Caki2 (cell line): ENCODE data around the gene VPS8. TPM values are rescaled to one million over a fixed set of nuclear protein-coding genes. Genes with fewer than 3 reads are reported as not detected.

Source experiments
- DNase-seq: peaks from one replicate; pipeline ENCODE4 v3.0.0-alpha.2; 2015; ENCODE audit warnings: low read depth
- in situ Hi-C: cut with HindIII; loops from 2 replicates; pipeline ENCODE4 v1.10.0; 2016; ENCODE audit warnings: low sequenced_read_pairs, low pct_unique_long_range_greater_than_20kb, mixed read lengths
- total RNA-seq: library from RNA; depleted of rRNA; stranded (reverse); fragments of >200 nt; shearing (Covaris generic); gene quantifications from 2 replicates; pipeline ENCODE4 v1.2.3, GENCODE V29; 2014; ENCODE audit warnings: low replicate concordance; rRNA removed

VPS8 gene, protein sequence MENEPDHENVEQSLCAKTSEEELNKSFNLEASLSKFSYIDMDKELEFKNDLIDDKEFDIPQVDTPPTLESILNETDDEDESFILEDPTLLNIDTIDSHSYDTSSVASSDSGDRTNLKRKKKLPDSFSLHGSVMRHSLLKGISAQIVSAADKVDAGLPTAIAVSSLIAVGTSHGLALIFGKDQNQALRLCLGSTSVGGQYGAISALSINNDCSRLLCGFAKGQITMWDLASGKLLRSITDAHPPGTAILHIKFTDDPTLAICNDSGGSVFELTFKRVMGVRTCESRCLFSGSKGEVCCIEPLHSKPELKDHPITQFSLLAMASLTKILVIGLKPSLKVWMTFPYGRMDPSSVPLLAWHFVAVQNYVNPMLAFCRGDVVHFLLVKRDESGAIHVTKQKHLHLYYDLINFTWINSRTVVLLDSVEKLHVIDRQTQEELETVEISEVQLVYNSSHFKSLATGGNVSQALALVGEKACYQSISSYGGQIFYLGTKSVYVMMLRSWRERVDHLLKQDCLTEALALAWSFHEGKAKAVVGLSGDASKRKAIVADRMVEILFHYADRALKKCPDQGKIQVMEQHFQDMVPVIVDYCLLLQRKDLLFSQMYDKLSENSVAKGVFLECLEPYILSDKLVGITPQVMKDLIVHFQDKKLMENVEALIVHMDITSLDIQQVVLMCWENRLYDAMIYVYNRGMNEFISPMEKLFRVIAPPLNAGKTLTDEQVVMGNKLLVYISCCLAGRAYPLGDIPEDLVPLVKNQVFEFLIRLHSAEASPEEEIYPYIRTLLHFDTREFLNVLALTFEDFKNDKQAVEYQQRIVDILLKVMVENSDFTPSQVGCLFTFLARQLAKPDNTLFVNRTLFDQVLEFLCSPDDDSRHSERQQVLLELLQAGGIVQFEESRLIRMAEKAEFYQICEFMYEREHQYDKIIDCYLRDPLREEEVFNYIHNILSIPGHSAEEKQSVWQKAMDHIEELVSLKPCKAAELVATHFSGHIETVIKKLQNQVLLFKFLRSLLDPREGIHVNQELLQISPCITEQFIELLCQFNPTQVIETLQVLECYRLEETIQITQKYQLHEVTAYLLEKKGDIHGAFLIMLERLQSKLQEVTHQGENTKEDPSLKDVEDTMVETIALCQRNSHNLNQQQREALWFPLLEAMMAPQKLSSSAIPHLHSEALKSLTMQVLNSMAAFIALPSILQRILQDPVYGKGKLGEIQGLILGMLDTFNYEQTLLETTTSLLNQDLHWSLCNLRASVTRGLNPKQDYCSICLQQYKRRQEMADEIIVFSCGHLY (N-terminal part only)
- total RNA-seq = 44.0 and 62.8 TPM in 2 replicates

DNA sequence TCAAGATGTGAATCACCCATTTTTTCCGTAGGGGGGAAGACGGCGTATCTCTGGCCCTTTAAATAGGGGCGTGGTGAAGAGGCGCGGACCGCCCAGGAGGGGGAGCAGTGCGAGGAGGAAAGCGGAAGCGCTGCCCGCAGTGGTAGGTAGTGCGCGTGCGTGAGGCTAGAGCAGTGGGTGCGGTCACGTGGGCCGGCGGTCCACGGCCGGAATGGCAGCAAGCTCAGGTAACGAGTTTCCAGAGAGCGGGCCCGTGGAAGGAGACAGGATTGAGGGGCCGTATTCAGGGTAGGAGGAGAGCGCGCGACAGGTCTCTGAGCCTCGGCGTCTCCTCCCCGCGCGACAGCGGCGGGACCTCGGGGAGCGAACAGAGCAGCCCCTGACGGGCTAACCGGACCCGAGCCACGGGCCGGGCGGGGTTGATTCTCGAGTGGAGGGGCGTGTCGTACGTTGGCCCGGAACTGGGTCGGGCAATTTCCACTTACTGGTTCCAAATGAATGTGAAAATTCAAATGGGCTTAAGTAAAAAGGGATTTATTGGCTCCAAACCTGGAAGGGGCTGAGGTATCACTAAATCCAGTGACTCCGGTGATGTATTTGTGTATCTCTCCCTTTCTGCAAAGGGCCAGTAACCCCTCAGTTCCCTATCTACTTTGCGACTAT lies at the start of gene VPS8:
VPS8 (plus strand) TSS at position 168 of the 663 bp plus-strand sequence. CDS start 12,467 bp downstream, outside the sequence.
- DNase-seq = peak; percentile 92
- in situ Hi-C loops = no loop called here

DNA sequence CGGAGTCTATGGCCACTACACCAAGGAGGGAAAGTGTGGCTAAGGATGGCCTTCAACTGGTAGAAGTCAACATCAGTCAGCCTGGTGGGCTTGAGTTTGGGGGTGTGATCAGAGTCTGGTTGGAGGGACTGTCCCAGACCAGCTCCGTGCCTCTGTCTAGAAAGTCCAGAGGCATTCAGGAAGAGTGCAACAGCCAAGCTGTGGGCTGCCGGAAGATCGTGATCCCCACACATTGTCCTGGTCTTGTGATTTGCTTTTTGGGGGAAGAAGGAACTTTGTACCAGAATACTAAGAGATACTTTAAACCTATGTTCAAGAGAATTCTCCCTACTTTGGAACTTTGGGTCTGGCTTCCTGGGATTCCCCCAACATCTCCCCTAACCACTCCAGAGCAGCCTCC lies 47.8 kb upstream of the VPS8 start:
- no peak for DNase-seq
- in situ Hi-C loops = no loop called here

DNA sequence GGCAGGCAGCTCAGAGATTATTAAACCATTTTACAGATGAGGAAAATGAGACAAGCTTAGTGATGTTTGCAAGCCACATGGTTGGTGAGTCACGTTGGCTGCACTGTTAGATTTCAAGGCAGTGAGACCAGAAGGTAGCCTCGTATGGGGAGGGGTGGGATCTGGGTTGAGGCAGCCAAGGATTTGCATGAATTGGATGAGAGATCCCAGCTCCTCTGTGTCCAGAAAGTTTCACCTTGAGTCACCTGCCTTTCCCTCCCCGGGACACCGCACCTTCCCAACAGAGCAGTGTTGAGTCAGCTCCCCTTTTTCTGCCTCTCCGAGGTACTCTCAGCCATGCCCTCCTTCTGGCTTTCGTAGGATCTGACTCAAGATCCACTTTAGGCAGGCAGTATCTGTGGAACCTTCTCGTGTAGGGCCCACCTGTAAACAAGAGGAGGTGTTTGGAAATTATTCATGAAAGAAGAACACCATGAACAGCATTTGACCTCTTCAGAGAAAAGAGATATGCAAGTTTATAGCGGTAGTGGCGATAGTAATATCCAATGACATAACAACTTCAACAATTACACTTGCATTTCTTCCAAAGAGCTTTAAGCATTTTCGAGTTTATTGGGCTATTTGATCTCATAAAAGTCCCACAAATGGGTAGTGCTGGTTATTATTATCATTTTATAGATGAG lies 46.8 kb upstream of the VPS8 start:
- in situ Hi-C loops = no loop called here

DNA sequence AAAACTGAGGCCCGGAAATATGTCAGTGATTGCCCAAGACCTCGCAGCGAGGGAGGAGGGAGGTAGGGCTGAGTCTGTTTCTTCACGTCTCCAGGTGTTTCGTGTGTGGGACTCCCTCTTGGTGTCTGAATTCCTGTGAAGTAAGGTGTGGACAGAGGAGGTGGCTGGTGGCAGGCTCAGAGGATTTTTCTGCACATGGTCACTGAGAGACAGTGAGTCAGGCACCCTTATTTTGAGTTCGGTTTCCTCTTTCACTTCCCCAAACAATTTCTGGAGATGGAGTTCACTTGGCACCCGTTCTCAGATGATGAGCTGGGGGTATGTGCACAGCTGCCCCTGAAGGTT lies 46.3 kb upstream of the VPS8 start:
- in situ Hi-C loops = no loop called here
- no peak for DNase-seq

More for the DNA sequence above, 46.8 kb upstream of the VPS8 start:
- DNase-seq = no peak

DNA sequence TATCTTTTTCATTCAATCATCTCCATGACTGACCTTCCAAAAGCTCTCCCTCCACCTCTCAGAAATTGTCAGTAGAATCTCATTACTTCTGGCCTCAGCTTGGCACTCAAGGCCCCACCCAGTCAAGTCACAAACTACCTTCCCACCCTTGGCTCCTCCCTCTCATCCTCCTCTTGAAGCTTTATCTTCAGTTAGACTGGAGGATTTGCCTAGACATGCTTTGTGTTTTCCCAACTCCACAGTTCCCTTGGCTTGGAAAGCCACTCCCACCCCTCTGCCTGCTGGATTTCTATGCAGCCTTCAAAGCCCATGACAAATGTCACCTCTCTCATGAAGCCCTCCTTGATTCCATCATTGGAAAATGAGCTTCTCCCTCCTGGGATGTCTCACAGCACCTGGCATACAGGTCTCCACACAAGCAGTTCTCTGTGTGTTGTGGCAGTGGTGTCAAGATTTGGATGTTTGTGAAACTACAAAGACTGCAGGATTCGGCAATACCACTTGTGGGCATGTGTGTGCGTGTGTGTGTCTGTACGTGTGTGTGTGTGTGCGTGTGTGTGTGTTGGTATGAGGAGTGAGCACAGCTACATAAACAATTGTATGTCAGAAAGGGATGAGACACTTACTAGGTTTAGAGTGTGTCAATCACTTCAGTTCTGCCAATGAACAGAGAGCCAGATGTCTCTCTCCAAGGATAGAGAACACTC lies 45.3 kb upstream of the VPS8 start:
- in situ Hi-C loops = no loop called here
- DNase-seq = peak; percentile 56

DNA sequence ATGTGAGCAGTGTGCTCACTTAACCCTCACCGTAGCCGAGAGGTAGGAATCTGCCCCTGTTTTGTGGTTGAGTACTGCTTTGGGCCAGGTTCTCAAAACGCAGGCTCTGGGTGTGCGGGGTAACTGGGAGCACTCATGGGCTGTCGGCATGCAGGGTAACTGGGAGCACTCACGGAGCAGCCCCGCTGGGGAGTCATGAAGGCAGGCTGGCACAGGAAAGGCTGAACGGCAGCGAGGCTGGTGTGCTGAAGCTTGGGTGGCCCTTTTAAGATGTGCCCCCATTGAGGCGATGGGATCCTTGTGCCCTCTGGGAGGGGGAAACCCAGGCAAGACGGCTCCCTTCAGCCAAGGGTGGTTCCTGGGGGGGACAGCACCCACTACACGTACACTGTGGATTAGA lies 44.6 kb upstream of the VPS8 start:
- DNase-seq = no peak
- in situ Hi-C loops = no loop called here

DNA sequence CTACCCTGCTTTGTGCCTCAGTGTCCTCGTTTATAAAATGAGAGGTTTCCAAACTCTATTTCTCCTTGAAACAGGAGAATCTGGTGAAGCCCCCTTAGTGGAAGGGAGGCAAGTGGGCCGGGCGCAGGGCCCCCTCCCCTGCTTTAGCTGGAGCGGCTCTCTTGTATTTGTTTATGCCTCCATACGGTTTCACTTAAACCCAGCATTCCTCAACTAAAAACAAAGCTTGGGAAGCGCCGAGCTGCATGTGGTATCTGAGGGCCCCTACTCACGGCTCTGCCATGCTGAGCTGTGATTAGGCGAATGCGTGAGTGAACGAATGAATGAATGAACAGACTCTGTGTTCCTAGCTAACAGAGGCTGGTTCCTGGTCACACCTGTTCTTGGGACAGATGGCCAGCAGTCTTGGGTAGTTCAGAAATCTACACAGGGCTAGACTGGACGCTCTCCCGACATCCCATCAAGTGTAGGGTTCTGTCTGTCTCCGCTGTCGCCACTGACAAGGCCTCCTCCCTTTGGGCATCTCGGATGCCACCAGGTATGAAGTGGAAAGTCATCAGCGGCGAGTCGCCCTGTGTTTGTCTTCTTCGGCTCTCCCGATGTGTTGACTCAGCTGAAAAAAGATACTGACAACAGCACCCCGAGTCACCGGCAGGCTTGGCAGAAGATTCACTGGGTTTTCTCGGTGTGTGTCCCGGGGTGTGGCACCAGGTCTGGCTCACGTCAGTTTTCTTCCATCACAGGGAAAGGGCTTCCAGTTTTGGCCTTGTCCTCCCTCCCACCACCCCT lies 42.4 kb upstream of the VPS8 start:
- in situ Hi-C loops = no loop called here
- no peak for DNase-seq

DNA sequence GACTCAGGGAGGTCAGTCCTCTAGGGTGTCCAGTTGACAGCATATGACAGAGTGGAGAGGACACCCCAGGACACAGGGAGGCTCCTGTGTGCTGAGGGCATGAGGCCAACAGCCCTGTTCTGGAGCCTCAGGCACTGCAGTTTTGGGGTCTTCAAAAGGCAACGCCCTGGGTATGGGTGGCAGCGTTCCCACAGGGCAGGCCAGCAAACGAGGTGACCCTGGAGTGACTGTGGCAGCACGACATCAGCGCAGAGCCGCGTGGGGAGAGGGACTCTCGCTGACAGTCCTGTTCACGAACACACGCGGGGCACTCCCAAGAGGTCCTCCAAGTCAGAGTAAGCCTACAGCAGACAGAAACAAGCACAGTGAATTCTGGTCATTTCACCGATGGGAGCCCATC lies 41.4 kb upstream of the VPS8 start:
- no peak for DNase-seq
- in situ Hi-C loops = no loop called here

DNA sequence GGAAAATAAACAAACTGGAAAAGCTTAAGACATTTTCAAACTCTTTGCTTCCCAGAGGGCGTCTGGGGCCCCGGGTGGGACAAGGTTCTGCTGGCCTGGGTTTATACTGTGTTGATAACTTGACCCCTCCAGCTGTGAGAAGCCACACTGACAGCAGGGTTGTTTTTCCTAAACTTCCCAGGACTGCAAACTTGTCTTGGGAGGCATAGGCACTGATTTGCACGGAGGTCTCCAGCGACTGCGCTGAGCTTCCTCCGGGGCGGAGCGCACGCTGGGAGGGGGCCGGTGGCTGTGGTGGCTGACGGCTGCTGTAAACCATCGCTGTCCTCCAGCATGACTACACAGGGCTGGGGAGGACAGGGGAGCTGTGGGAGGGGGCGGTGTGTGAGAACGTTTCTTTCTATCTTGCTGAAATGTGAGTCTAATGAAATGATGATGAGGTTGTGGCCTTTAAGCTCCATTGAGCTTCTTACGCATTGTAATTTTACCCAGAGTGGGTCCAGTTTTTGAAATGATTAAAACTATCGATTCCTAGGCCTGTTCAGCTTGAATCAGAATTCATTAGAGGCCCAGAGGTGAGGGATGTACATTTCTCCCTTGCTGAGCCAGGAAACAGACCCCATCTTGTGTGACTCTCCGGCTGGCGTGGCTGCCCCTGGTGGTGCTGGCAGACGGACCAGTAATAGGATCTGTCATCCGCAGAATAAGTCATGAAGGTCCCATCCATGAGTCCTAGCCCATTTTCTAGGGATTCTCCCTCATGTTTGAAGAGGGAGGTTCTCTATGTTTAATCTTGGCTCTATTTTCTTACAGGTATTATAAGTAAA lies 40.5 kb upstream of the VPS8 start:
- no peak for DNase-seq
- in situ Hi-C loops = no loop called here

DNA sequence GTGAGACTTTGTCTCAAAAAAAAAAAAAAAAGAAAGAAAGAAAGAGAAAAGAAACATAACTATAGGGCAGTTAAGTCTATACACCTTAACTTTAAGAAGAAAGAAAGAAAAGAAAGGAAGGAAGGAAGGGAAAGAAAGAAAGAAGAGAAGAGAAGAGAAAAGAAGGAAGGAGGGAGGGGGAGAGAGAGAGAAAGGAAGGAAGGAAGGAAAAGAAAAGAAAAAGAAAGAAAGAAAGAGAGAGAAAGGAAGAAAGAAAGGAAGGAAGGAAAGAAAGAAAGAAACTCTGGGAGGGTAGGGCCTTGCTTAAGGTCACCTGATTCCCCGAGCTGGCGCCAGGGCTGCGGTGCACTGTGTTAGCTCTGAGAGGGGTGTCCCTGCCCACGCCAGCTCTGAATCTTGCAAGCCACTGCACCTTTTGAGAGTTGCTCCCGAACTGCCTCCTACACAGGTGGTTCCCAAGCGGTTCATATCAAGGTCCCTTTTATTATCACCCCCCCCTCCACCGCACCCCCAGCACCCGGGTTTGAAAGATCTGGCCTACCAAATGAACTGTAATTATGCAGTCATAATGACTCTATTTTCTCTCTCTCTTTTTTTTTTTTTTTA lies 39.2 kb upstream of the VPS8 start:
- DNase-seq = no peak
- in situ Hi-C loops = no loop called here

DNA sequence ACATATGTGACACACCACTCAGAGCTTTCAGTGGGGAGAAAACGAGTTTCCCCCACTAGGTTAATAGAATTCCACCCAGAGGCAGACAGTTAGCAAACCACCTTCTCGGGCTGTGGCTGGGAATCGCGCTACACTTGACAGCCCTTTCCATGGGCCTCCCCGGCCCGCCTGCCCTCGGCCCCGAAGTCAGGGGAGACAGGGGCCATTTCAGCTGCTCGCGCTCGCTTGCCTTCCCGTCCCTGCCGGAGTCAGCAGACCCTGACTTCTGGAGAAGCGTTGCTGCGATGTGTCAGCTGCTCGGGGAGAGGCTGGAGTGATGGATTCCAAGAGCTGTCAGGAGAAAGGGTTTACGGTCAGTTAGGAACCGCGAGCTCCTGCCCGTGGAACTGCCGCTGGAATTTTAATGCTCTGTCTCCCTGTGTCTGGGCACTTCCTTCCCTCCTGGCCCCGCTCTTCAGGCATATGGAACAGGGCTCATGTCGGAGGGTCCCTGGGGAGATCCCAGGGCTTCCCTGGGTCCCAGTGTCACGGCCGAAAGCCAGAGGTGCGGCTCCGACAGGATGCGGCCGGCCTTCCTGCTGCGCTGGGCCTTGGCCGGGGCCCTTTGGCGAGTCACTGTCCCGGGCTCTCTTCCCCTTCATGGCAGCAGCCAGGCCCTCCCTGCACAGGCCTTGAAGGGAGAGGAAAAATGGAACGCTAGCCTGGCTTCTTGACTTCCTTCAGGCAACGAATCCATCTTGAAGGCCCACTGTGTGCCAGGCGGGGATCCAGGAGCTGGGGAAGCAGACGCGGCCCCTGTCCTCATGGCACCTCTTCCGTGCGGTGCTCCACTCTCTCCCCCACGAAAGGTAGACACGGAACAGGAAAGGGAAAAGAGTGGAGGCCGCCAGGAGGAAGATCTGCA lies 38.4 kb upstream of the VPS8 start:
- in situ Hi-C loops = no loop called here

DNA sequence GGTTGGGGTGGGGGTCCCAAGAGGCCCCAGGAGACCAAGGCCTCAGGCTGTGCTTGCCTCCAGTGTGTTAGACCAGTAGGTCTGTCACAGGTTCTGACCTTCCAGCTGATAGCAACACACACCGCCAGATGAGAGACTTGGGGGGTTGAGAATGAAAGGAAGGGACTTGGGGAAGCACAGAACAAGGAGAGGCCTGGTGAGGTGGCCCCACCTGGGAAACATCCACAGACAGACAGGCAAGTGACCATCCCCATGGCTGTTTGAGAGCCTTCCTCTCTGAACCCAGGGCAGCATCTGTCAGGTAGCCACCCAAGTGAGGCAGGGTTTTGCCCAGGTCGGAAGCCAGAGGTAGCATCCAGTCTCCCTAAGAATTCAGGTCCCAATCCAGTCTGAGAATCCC lies 35.0 kb upstream of the VPS8 start:
- no peak for DNase-seq
- in situ Hi-C loops = no loop called here

More for the DNA sequence above, 38.4 kb upstream of the VPS8 start:
- DNase-seq = no peak

DNA sequence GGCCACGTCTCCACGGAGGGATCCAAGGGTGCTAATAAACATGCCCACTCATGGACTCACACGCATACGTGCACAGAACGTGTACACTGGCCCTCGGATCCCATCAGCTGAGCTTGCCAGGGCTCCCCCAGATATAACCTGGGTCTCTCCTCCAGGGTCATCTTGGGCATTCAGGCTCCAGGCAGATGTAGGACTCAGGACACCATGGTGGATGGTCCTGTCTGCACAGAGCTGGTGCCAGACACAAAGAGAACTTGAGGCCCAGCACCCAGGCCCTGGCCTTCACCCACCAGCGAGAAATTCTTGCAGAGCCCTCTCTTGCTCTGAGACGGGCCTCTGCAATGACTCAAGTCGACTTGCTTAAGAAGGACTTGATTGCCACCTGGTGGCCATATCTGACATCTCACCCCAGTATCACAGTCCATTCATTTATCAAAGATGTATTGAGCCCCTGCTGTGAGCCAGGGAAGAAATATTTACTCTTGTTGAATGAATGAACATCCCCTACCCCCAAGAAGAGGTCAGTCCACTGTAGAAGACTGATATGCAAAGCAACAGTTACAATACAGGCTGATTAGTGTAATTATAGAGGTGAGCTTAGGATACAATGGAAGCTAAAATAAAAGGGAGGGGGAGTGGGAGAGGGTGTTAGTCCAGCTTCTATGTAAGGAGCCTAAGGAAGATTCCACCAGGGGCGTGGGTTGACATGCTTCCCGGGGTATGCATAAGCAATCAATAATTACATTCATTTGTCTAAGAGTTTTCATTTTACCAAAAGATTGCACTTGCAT lies 34.2 kb upstream of the VPS8 start:
- in situ Hi-C loops = no loop called here
- DNase-seq = peak; percentile 65
